22Rv1 (cell line): ENCODE measurements around the gene ATF6.

Experiments
- H3K27ac ChIP-seq: fragments of 450-650 bp; 2 replicates; pipeline ENCODE4 v1.5.1; 2017
- CTCF ChIP-seq: fragments of 450-650 bp; IDR thresholded peaks from 2 replicates; pipeline ENCODE4 v1.5.1; 2017; ENCODE audit warnings: mild to moderate bottlenecking
- ZFX ChIP-seq: fragments of 450-650 bp; IDR thresholded peaks from 2 replicates; pipeline ENCODE4 v1.6.1; 2017; ENCODE audit warnings: antibody characterized with exemption, borderline replicate concordance

ATF6 gene

GRCh38 chr1:161900160-161900559, 134.0 kb downstream of the ATF6 start:
- TF ChIP-seq ZFX (no peak), CTCF (no peak)

GRCh38 chr1:161902182-161902581, 136.1 kb downstream of the ATF6 start:
- no peak overlapping the region for H3K27ac ChIP-seq
- no peak for TF ChIP-seq ZFX
- TF ChIP-seq CTCF, result no peak

More at GRCh38 chr1:161900160-161900559, 134.0 kb downstream of the ATF6 start:
- H3K27ac ChIP-seq, result no peak overlapping the region

GRCh38 chr1:161905269-161905884, 139.3 kb downstream of the ATF6 start:
- TF ChIP-seq ZFX (no peak), CTCF (peak; percentile 89)
- H3K27ac ChIP-seq, result no peak overlapping the region

- TF ChIP-seq ZFX (no peak), CTCF (no peak)
- no peak overlapping the region for H3K27ac ChIP-seq
Measured at GRCh38 chr1:161907265-161907664, 141.1 kb downstream of the ATF6 start.

- H3K27ac ChIP-seq, result no peak overlapping the region
Measured at GRCh38 chr1:161908264-161908663, 142.1 kb downstream of the ATF6 start.

GRCh38 chr1:161910604-161911003, 144.5 kb downstream of the ATF6 start:
- TF ChIP-seq CTCF (no peak), ZFX (no peak)
- no peak overlapping the region for H3K27ac ChIP-seq

More at GRCh38 chr1:161908264-161908663, 142.1 kb downstream of the ATF6 start:
- TF ChIP-seq CTCF (no peak), ZFX (no peak)

- no peak for TF ChIP-seq ZFX
- no peak for TF ChIP-seq CTCF
- H3K27ac ChIP-seq, result no peak overlapping the region
Measured at GRCh38 chr1:161913482-161914140, 147.5 kb downstream of the ATF6 start.
